K562 (cell line): ENCODE measurements around the gene TCF20. TPM values are rescaled to one million over a fixed set of nuclear protein-coding genes. Genes with fewer than 3 reads are reported as not detected.

Experiments
- ATAC-seq: fragments of 200-7000 bp; cut with Tn5 transposase; 3 replicates; pipeline ENCODE4 v1.9.1; 2020; ENCODE audit warnings: moderate library complexity
- BruUV-seq: library from RNA; stranded (reverse); fragments of 400-500 nt; replicated peaks from 2 replicates; lab custom pipeline; 2021; lab: Mats Ljungman, UMichigan
- CTCF ChIA-PET: fragments of 300-600 bp; formaldehyde crosslinking; extraction: SDS; loops from one replicate; lab custom pipeline; 2021; ENCODE audit warnings: low intra/inter-chr PET ratio; lab: Yijun Ruan, JAX
- POLR2A ChIA-PET: fragments of 300-600, 350-650 bp; sonication (Branson Sonifier 250); formaldehyde crosslinking; extraction: SDS; loops from one replicate; lab custom pipeline; 2021; ENCODE audit warnings: antibody characterized with exemption, inconsistent platforms; lab: Yijun Ruan, JAX
- DNase-seq, 4 experiments: peaks; one replicate each; pipeline versions ENCODE4 v3.0.0 to v3.0.0-alpha.2; 2011 to 2018; ENCODE audit warnings: low spot score in 3 of 4, mixed read lengths in 3 of 4; ENCODE audit errors: extremely low read depth in 1 of 4
- FAIRE-seq: peaks from 2 replicates; lab custom pipeline; 2011; peaks lifted over from hg19 to GRCh38; lab: Jason Lieb, UNC
- H2AFZ ChIP-seq: 2 replicates; pipeline ENCODE4 v1.6.0; 2011; ENCODE audit warnings: low read depth, low read length, control low read depth, inconsistent platforms
- H3K27ac ChIP-seq: fragments of 200-600 bp; 3 replicates; pipeline ENCODE4 v1.8.0; 2011; ENCODE audit warnings: low read depth, mild to moderate bottlenecking, control low read depth, inconsistent platforms, low read length, moderate library complexity, mixed read lengths; ENCODE audit errors: extremely low read depth
- H3K27me3 ChIP-seq, 2 experiments: fragments of 300-600 bp in 1 of 2; 2 replicates in 1 of 2; 3 replicates in 1 of 2; pipeline versions ENCODE4 v1.6.0 to v1.8.0; 2011; ENCODE audit warnings: inconsistent platforms in 2 of 2, low read length in 2 of 2, mild to moderate bottlenecking in 1 of 2, mixed read lengths in 1 of 2, moderate library complexity in 1 of 2; ENCODE audit not compliant: control insufficient read depth in 2 of 2, insufficient read depth in 2 of 2
- H3K36me3 ChIP-seq: fragments of 300-600 bp; 3 replicates; pipeline ENCODE4 v1.8.0; 2011; ENCODE audit warnings: mild to moderate bottlenecking, low read length, inconsistent platforms; ENCODE audit not compliant: control insufficient read depth, insufficient read depth
- H3K4me1 ChIP-seq, 2 experiments: fragments of 200-600 bp in 1 of 2; replicated peaks in 1 of 2; 2 replicates in 1 of 2; 3 replicates in 1 of 2; pipeline versions ENCODE4 v1.5.1 to v1.8.0; 2011; ENCODE audit warnings: inconsistent platforms in 2 of 2, low read length in 2 of 2, mild to moderate bottlenecking in 1 of 2, mixed read lengths in 1 of 2, moderate library complexity in 1 of 2; ENCODE audit not compliant: control insufficient read depth in 2 of 2, insufficient read depth in 2 of 2
- H3K4me2 ChIP-seq: 2 replicates; pipeline ENCODE4 v1.6.1; 2011; ENCODE audit warnings: low read length, control low read depth, inconsistent platforms, mixed read lengths; ENCODE audit not compliant: insufficient read depth
- H3K4me3 ChIP-seq: fragments of 200-600 bp; sonication (generic), shearing (Covaris generic); 2 replicates; pipeline ENCODE4 v1.5.1; 2016; ENCODE audit warnings: control low read depth, inconsistent platforms
- H3K79me2 ChIP-seq: fragments of 200-600 bp; 3 replicates; pipeline ENCODE4 v1.8.0; 2011; ENCODE audit warnings: low read length, inconsistent platforms; ENCODE audit not compliant: control insufficient read depth, insufficient read depth
- H3K9ac ChIP-seq, 2 experiments: 2 replicates each; pipeline versions ENCODE4 v1.6.0 to v1.6.1; 2011; ENCODE audit warnings: low read depth in 2 of 2, low read length in 2 of 2, control low read depth in 1 of 2, inconsistent platforms in 1 of 2, mild to moderate bottlenecking in 1 of 2, mixed read lengths in 1 of 2; ENCODE audit not compliant: insufficient read depth in 1 of 2
- H3K9me1 ChIP-seq: one replicate; pipeline ENCODE4 v1.6.0; 2011; ENCODE audit warnings: inconsistent platforms, mild to moderate bottlenecking, low read length, moderate library complexity; ENCODE audit not compliant: control insufficient read depth, insufficient read depth
- H3K9me3 ChIP-seq: replicated peaks from 2 replicates; pipeline ENCODE4 v1.5.1; 2011; ENCODE audit warnings: low read depth, low read length, inconsistent platforms; ENCODE audit not compliant: control insufficient read depth, insufficient read depth
- H4K20me1 ChIP-seq: replicated peaks from 2 replicates; pipeline ENCODE4 v1.6.1; 2011; ENCODE audit warnings: low read length, inconsistent platforms, mixed read lengths; ENCODE audit not compliant: control insufficient read depth, insufficient read depth
- HSF4 ChIP-seq: fragments of 250-450 bp; sonication (Bioruptor Pico); IDR thresholded peaks from 2 replicates; pipeline ENCODE4 v2.1.2; 2022; ENCODE audit warnings: mild to moderate bottlenecking, moderate library complexity, borderline replicate concordance
- NR2F6 ChIP-seq: fragments of 450-650 bp; formaldehyde crosslinking; IDR thresholded peaks from 2 replicates; pipeline ENCODE4 v1.4.0; 2020; ENCODE audit warnings: mild to moderate bottlenecking
- TCF7L2 ChIP-seq: fragments of 150-350 bp; IDR thresholded peaks from 2 replicates; pipeline ENCODE4 v1.6.1; 2016; ENCODE audit warnings: low read depth, mild to moderate bottlenecking, low read length, moderate library complexity
- ZNF175 ChIP-seq: fragments of 200-800 bp; sonication (Bioruptor generic); IDR thresholded peaks from 2 replicates; pipeline ENCODE4 v1.6.1; 2016; ENCODE audit warnings: low read depth, mild to moderate bottlenecking, missing genetic modification characterization, missing compliant biosample characterization
- ZNF384 ChIP-seq: IDR thresholded peaks from 2 replicates; pipeline ENCODE4 v1.6.1; 2012; ENCODE audit warnings: low read depth, low read length, improper control_type of control experiment
- ZNF75A ChIP-seq: fragments of 450-650 bp; formaldehyde crosslinking; IDR thresholded peaks from 2 replicates; pipeline ENCODE4 v1.4.0; 2020; ENCODE audit warnings: mild to moderate bottlenecking
- ZNF766 ChIP-seq: fragments of 200-800 bp; sonication (Bioruptor generic); conservative IDR thresholded peaks from 2 replicates; pipeline ENCODE4 v1.6.1; 2016; ENCODE audit warnings: missing genetic modification characterization, missing compliant biosample characterization
- ZNF785 ChIP-seq: fragments of 250-450 bp; sonication (Bioruptor Pico); IDR thresholded peaks from 2 replicates; pipeline ENCODE4 v1.4.0; 2020; ENCODE audit warnings: mild to moderate bottlenecking
- ZNF830 ChIP-seq: fragments of 250-450 bp; sonication (Bioruptor Pico); IDR thresholded peaks from 2 replicates; pipeline ENCODE4 v1.5.0; 2021; ENCODE audit warnings: mild to moderate bottlenecking
- WGBS: fragments of 100-300 bp; shearing (Covaris generic); methylation state at CpG from one replicate; pipeline ENCODE4 v1.1.6; 2016; ENCODE audit warnings: low coverage, mixed read lengths; ENCODE audit not compliant: insufficient coverage; ENCODE audit errors: missing lambda C conversion rate; 5-methylcytosine and 5-hydroxymethylcytosine counted together
- in situ Hi-C: fragments of 300-500 bp; cut with MboI; formaldehyde crosslinking; loops from 4 replicates; pipeline ENCODE4 v1.15.0; 2018; ENCODE audit warnings: inconsistent platforms, mixed read lengths
- intact Hi-C: fragments of 100-400 bp; cut with micrococcal nuclease; formaldehyde crosslinking; loops from 2 replicates; pipeline ENCODE4 v1.14.2; 2022
- polyA plus RNA-seq, 8 experiments: library from polyadenylated mRNA; depleted of rRNA in 4 of 8; stranded (reverse) in 5 of 8; unstranded in 3 of 8; fragments of >200 nt; fragmentation: Nextera tagmentation in 2 of 8; fragmentation: Illumina TruSeq in 1 of 8; extraction: Ambion mirVana in 2 of 8; extraction: Trizol in 1 of 8; gene quantifications; 2 replicates each; pipeline versions ENCODE4 v1.2.1 to v1.2.3, GENCODE V29; 2011 to 2014; ENCODE audit warnings: inconsistent platforms in 1 of 8, missing spikeins in 1 of 8
- total RNA-seq, 7 experiments: library from RNA; depleted of rRNA in 6 of 7; stranded (reverse); fragments of >200 nt in 6 of 7; fragmentation: Illumina TruSeq in 2 of 7; extraction: Trizol in 2 of 7; gene quantifications; 2 replicates each; pipeline versions ENCODE4 v1.2.1 to v1.2.3, GENCODE V29; 2011 to 2021; ENCODE audit warnings: low replicate concordance in 1 of 7
- TF ChIP-seq, protein P1 (sequence below): fragments of 250-450 bp; sonication (Bioruptor Pico); IDR thresholded peaks from 2 replicates; pipeline ENCODE4 v1.5.0; 2021
- TF ChIP-seq, protein P2 (sequence below): sonication (generic); IDR thresholded peaks from 2 replicates; pipeline ENCODE4 v1.6.1; 2016
- TF ChIP-seq, protein P3 (sequence below): fragments of 250-450 bp; sonication (Bioruptor Pico); IDR thresholded peaks from 2 replicates; pipeline ENCODE4 v1.5.0; 2021; ENCODE audit warnings: mild to moderate bottlenecking, borderline replicate concordance

TCF20 gene
- total and polyA plus RNA-seq, 9 of the 15 experiments (the other 6 are each of a cell fraction or from before 2014, with no cell fraction given) = 0.35 to 43.6 (median 17.5) TPM

DNA sequence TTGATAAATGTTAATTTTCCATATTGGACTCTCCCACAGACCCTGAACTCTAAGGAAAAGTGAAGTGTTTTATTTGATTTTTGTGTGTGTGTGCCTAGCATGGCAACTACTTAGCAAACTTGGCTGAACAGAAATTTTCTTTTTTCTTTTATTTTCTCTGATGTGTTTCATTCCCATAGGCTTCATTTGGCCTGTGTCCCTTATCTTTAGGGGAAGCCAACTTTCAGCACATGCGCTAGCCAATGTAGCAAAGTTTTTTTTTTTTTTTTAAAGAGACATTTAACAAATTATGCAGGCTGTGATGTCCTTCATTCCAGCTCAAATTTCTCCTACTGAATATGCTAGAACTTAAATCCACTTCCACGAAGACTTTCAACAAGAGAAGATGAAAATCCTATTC is 14.2 kb downstream of the TCF20 start:
- H3K27ac ChIP-seq = no peak overlapping the region
- peaks cover 21% of the 10 kb centered on the region for H4K20me1 ChIP-seq
- H3K9me1 ChIP-seq = no peaks in the 10 kb centered on the region
- peak; percentile 60; the same call in 1 of the 2 replicates for TF ChIP-seq ZNF384
- TF ChIP-seq, protein P1, sequence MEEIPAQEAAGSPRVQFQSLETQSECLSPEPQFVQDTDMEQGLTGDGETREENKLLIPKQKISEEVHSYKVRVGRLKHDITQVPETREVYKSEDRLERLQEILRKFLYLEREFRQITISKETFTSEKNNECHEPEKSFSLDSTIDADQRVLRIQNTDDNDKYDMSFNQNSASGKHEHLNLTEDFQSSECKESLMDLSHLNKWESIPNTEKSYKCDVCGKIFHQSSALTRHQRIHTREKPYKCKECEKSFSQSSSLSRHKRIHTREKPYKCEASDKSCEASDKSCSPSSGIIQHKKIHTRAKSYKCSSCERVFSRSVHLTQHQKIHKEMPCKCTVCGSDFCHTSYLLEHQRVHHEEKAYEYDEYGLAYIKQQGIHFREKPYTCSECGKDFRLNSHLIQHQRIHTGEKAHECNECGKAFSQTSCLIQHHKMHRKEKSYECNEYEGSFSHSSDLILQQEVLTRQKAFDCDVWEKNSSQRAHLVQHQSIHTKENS (CRISPR knock-in tag) = no peak
- H3K79me2 ChIP-seq = peaks cover 77% of the 10 kb centered on the region
- no peaks in the 10 kb centered on the region for H3K27me3 ChIP-seq
- FAIRE-seq (no peak), DNase-seq (no peak), ATAC-seq (no peak)
- H3K9ac ChIP-seq = no peak overlapping the region
- no peak overlapping the region for H2AFZ ChIP-seq
- H3K4me1 ChIP-seq = no peaks in the 10 kb centered on the region; a peak in 2 of 5 replicates
- POLR2A ChIA-PET = interaction anchor here (2.6 kb wide), 1 partner anchor 11 kb away, joined by 12 read pairs; no protein-coding TSS in a partner anchor
- intact Hi-C loops = no loop called here
- H3K4me2 ChIP-seq = no peak overlapping the region
- in situ Hi-C loops = no loop called here
- H3K9me3 ChIP-seq = no peaks in the 10 kb centered on the region
- no TSS peak for BruUV-seq
- 18% methylated on average over 1 of the region's 2 CpGs for WGBS
- H3K4me3 ChIP-seq = no peak overlapping the region
- H3K36me3 ChIP-seq = no peaks in the 10 kb centered on the region
- CTCF ChIA-PET = no interaction called here

DNA sequence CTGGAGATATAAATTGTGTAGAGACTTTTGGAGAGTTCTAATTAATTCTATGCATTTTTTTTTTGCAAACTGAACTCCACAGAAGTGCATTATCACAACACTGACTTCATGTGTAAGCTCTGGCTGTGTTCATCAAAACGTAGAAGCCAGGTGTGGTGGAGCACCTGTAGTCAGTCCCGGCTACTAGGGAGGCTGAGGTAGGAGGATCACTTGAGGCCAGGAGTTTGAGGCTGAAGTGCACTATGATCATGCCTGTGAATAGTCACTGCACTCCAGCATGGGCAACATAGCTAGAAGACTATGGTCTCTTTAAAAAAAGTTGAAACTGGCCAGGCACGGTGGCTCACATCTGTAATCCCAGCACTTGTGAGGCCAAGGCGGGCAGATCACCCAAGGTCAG is 20.6 kb downstream of the TCF20 start:
- CTCF ChIA-PET = no interaction called here
- no peak for DNase-seq
- no peak for TF ChIP-seq NR2F6 (CRISPR knock-in tag)
- TF ChIP-seq ZNF766 = no peak
- no peak for TF ChIP-seq HSF4 (CRISPR knock-in tag)
- no peak for TF ChIP-seq ZNF830 (CRISPR knock-in tag)
- TF ChIP-seq, protein P2, sequence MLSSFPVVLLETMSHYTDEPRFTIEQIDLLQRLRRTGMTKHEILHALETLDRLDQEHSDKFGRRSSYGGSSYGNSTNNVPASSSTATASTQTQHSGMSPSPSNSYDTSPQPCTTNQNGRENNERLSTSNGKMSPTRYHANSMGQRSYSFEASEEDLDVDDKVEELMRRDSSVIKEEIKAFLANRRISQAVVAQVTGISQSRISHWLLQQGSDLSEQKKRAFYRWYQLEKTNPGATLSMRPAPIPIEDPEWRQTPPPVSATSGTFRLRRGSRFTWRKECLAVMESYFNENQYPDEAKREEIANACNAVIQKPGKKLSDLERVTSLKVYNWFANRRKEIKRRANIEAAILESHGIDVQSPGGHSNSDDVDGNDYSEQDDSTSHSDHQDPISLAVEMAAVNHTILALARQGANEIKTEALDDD = no peak
- TF ChIP-seq ZNF75A = no peak
- no peak for TF ChIP-seq ZNF785
- TF ChIP-seq ZNF175 (CRISPR knock-in tag) = no peak
- TF ChIP-seq, protein P3, sequence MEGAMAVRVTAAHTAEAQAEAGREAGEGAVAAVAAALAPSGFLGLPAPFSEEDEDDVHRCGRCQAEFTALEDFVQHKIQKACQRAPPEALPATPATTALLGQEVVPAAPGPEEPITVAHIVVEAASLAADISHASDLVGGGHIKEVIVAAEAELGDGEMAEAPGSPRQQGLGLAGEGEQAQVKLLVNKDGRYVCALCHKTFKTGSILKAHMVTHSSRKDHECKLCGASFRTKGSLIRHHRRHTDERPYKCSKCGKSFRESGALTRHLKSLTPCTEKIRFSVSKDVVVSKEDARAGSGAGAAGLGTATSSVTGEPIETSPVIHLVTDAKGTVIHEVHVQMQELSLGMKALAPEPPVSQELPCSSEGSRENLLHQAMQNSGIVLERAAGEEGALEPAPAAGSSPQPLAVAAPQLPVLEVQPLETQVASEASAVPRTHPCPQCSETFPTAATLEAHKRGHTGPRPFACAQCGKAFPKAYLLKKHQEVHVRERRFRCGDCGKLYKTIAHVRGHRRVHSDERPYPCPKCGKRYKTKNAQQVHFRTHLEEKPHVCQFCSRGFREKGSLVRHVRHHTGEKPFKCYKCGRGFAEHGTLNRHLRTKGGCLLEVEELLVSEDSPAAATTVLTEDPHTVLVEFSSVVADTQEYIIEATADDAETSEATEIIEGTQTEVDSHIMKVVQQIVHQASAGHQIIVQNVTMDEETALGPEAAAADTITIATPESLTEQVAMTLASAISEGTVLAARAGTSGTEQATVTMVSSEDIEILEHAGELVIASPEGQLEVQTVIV (CRISPR knock-in tag) = no peak
- TF ChIP-seq TCF7L2 = no peak

More for the DNA sequence above, 20.6 kb downstream of the TCF20 start:
- no peaks in the 10 kb centered on the region; a peak in 1 of 5 replicates for H3K4me1 ChIP-seq
- ATAC-seq (no peak), FAIRE-seq (no peak)
- BruUV-seq = no TSS peak
- H2AFZ ChIP-seq = no peak overlapping the region
- no peaks in the 10 kb centered on the region; the same call in 1 of the 2 replicates for H4K20me1 ChIP-seq
- WGBS = 75% methylated on average over 4 of the region's 4 CpGs
- no peaks in the 10 kb centered on the region for H3K9me3 ChIP-seq
- no peak overlapping the region for H3K9ac ChIP-seq
- no peaks in the 10 kb centered on the region for H3K9me1 ChIP-seq
- POLR2A ChIA-PET = interaction anchor here (1.6 kb wide), 1 partner anchor 8 kb away, joined by 3 read pairs; no protein-coding TSS in a partner anchor
- peaks cover 55% of the 10 kb centered on the region for H3K79me2 ChIP-seq
- H3K27ac ChIP-seq = no peak overlapping the region
- H3K36me3 ChIP-seq = no peaks in the 10 kb centered on the region
- H3K4me3 ChIP-seq = no peak overlapping the region
- intact Hi-C loops (no loop called here), in situ Hi-C loops (no loop called here)
- no peaks in the 10 kb centered on the region for H3K27me3 ChIP-seq
- no peak overlapping the region for H3K4me2 ChIP-seq
